Activated T-helper 1 cell treated with anti-CD3 and anti-CD28 coated beads, Interleukin-12 subunit alpha, Interleukin-12 subunit beta, Interleukin-2, Interleukin-4 antibody, amounts not matched to agents 30 ng/mL and 10 ng/mL and 1 ng/mL, durations not matched to agents 14 hours and 24 hours and 36 hours (primary cell): ENCODE data around the gene GATD1. TPM values are rescaled to one million over a fixed set of nuclear protein-coding genes. Genes with fewer than 3 reads are reported as not detected.

ENCODE experiments used
- DNase-seq: peaks from one replicate; pipeline ENCODE4 v3.0.0; 2021; ENCODE audit warnings: low spot score
- H3K27ac Mint-ChIP-seq: one replicate; pipeline ENCODE4 v1.8.0; 2021; ENCODE audit warnings: mild to moderate bottlenecking, mixed read lengths
- H3K27me3 Mint-ChIP-seq: one replicate; pipeline ENCODE4 v1.8.0; 2022; ENCODE audit warnings: mild to moderate bottlenecking, moderate library complexity, mixed read lengths; ENCODE audit not compliant: insufficient read depth
- H3K36me3 Mint-ChIP-seq: one replicate; pipeline ENCODE4 v1.8.0; 2021; ENCODE audit warnings: low read depth, mixed read lengths
- H3K4me1 Mint-ChIP-seq: one replicate; pipeline ENCODE4 v1.8.0; 2021; ENCODE audit warnings: low read depth, mixed read lengths
- H3K4me3 Mint-ChIP-seq: one replicate; pipeline ENCODE4 v1.8.0; 2021; ENCODE audit warnings: mild to moderate bottlenecking, moderate library complexity, mixed read lengths
- H3K9me3 Mint-ChIP-seq: one replicate; pipeline ENCODE4 v1.8.0; 2021; ENCODE audit warnings: mixed read lengths
- intact Hi-C: fragments of 100-400 bp; cut with micrococcal nuclease; formaldehyde crosslinking; loops from one replicate; pipeline ENCODE4 v1.15.1; 2024
- total RNA-seq: library from RNA; stranded (reverse); gene quantifications from 2 replicates; pipeline ENCODE4 v1.2.3, GENCODE V29; 2022

Gene GATD1
- total RNA-seq, 1 donor from 2014 or later, result 81.7 TPM

GRCh38 chr11:789943-790342, 12.7 kb upstream of the GATD1 start, which contains the start of gene CEND1:
CEND1 (minus strand) TSS chr11:790090; CDS start chr11:788576, 1,514 bp downstream.
- H3K9me3 Mint-ChIP-seq, result no peaks in the 10 kb centered on the region
- no peaks in the 10 kb centered on the region for H3K27me3 Mint-ChIP-seq
- H3K4me3 Mint-ChIP-seq, result peak within 1 kb of the TSS; percentile 39
- intact Hi-C loops, result no loop called here
- H3K27ac Mint-ChIP-seq, result no peak within 1 kb of the TSS
- peak; percentile 52 for DNase-seq
- no peaks in the 10 kb centered on the region for H3K4me1 Mint-ChIP-seq
- peaks cover 4% of the 10 kb centered on the region for H3K36me3 Mint-ChIP-seq

- Mint-ChIP-seq H3K4me3 (peak overlapping the region; percentile 39), H3K9me3 (no peaks in the 10 kb centered on the region), H3K27ac (no peak overlapping the region), H3K27me3 (no peaks in the 10 kb centered on the region), H3K36me3 (peaks cover 4% of the 10 kb centered on the region), H3K4me1 (no peaks in the 10 kb centered on the region)
- intact Hi-C loops, result no loop called here
- no peak for DNase-seq
Observed at GRCh38 chr11:788953-789940, 12.0 kb upstream of the GATD1 start.

GRCh38 chr11:788009-788640, 10.8 kb upstream of the GATD1 start:
- no peak overlapping the region for H3K27ac Mint-ChIP-seq
- H3K4me1 Mint-ChIP-seq, result no peaks in the 10 kb centered on the region
- no peak for DNase-seq
- no peak overlapping the region for H3K4me3 Mint-ChIP-seq
- peaks cover 6% of the 10 kb centered on the region for H3K36me3 Mint-ChIP-seq
- H3K9me3 Mint-ChIP-seq, result no peaks in the 10 kb centered on the region
- intact Hi-C loops, result no loop called here
- H3K27me3 Mint-ChIP-seq, result no peaks in the 10 kb centered on the region

GRCh38 chr11:787084-787675, 9.9 kb upstream of the GATD1 start:
- no peak overlapping the region for H3K27ac Mint-ChIP-seq
- H3K4me3 Mint-ChIP-seq, result no peak overlapping the region
- no peak for DNase-seq
- H3K4me1 Mint-ChIP-seq, result no peaks in the 10 kb centered on the region
- H3K27me3 Mint-ChIP-seq, result no peaks in the 10 kb centered on the region
- no peaks in the 10 kb centered on the region for H3K9me3 Mint-ChIP-seq
- H3K36me3 Mint-ChIP-seq, result peaks cover 6% of the 10 kb centered on the region
- intact Hi-C loops, result no loop called here

GRCh38 chr11:786235-787083, 9.2 kb upstream of the GATD1 start:
- Mint-ChIP-seq H3K27me3 (no peaks in the 10 kb centered on the region), H3K36me3 (peaks cover 6% of the 10 kb centered on the region), H3K27ac (no peak overlapping the region), H3K4me1 (no peaks in the 10 kb centered on the region), H3K9me3 (no peaks in the 10 kb centered on the region), H3K4me3 (no peak overlapping the region)
- DNase-seq, result no peak
- intact Hi-C loops, result no loop called here

GRCh38 chr11:783581-784015, 6.3 kb upstream of the GATD1 start:
- Mint-ChIP-seq H3K4me1 (peaks cover 6% of the 10 kb centered on the region), H3K9me3 (no peaks in the 10 kb centered on the region), H3K27me3 (no peaks in the 10 kb centered on the region), H3K4me3 (no peak overlapping the region), H3K36me3 (peaks cover 6% of the 10 kb centered on the region), H3K27ac (no peak overlapping the region)
- no peak for DNase-seq
- intact Hi-C loops, result no loop called here

GRCh38 chr11:782264-783174, 5.2 kb upstream of the GATD1 start:
- intact Hi-C loops, result no loop called here
- Mint-ChIP-seq H3K36me3 (peaks cover 6% of the 10 kb centered on the region), H3K27me3 (no peaks in the 10 kb centered on the region), H3K9me3 (no peaks in the 10 kb centered on the region), H3K27ac (no peak overlapping the region), H3K4me3 (no peak overlapping the region), H3K4me1 (peaks cover 6% of the 10 kb centered on the region)
- no peak for DNase-seq

- H3K27me3 Mint-ChIP-seq, result no peaks in the 10 kb centered on the region
- peak overlapping the region; percentile 39 for H3K4me3 Mint-ChIP-seq
- intact Hi-C loops, result no loop called here
- peak overlapping the region; percentile 44 for H3K27ac Mint-ChIP-seq
- no peak for DNase-seq
- H3K4me1 Mint-ChIP-seq, result peaks cover 14% of the 10 kb centered on the region
- H3K36me3 Mint-ChIP-seq, result peaks cover 6% of the 10 kb centered on the region
- H3K9me3 Mint-ChIP-seq, result no peaks in the 10 kb centered on the region
Observed at GRCh38 chr11:779955-780532, 2.8 kb upstream of the GATD1 start.

- no peak for DNase-seq
- intact Hi-C loops, result no loop called here
- peaks cover 6% of the 10 kb centered on the region for H3K36me3 Mint-ChIP-seq
- no peaks in the 10 kb centered on the region for H3K27me3 Mint-ChIP-seq
- peaks cover 14% of the 10 kb centered on the region for H3K4me1 Mint-ChIP-seq
- no peak overlapping the region for H3K27ac Mint-ChIP-seq
- H3K9me3 Mint-ChIP-seq, result no peaks in the 10 kb centered on the region
- H3K4me3 Mint-ChIP-seq, result peak overlapping the region; percentile 59
Observed at GRCh38 chr11:778976-779954, 2.0 kb upstream of the GATD1 start.

- Mint-ChIP-seq H3K27me3 (no peaks in the 10 kb centered on the region), H3K27ac (peak overlapping the region; percentile 53), H3K9me3 (no peaks in the 10 kb centered on the region), H3K4me3 (peak overlapping the region; percentile 79), H3K4me1 (peaks cover 14% of the 10 kb centered on the region), H3K36me3 (no peaks in the 10 kb centered on the region)
- DNase-seq, result no peak
- intact Hi-C loops, result loop anchor here (1.0 kb wide), 2 partner anchors 20 to 28 kb away; no protein-coding TSS in a partner anchor
Observed at GRCh38 chr11:776561-777287, 563 bp downstream of the GATD1 start.
